ENCODE results near the gene MVB12B.
"Not testable (repeated sequence)": the region's sequence is repeated elsewhere in the genome, so short reads cannot be mapped to it uniquely, and the experiment has no call there.

Gene MVB12B

DNA sequence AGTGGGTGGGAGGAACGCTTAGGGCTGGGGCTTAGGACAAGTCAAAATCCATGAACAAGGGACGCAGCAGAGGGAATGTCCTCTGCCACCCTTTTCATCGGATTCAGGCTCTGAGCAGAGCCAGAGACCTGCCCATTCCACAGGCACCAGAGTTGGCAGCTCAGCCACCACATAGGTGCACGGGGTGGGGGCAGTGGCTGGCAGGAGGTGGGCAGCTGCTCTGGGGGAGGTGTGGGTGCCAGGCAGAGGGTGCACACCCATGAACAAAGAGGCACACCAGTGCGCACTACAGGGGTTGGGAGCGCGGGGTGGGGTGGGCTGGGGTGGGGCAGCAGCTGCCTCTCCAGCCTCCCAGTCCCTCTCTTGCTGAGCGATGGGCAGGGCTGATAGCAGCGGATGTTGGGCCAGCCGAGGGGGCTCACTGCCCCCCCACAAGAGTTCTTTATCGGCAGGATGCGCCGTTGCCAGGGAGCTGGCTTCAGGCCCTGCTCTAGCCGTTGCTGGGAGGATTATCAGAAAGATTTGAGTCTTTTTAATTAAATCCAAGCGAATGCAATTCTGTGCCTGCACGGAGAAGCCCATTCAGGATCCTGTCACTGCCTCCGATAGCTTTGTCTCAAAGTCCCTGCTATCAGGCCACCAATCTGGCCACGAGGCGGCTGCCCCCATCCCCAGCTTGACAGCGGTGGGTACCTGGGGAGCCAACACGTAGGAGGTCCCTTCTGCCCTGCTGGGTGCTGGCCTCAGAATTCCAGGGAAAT lies 222.8 kb downstream of the MVB12B start:
- DNase-seq, result no peak

GRCh38 chr9:126550891-126551351 lies 224.3 kb downstream of the MVB12B start:
- DNase-seq, result no peak

GRCh38 chr9:126551812-126552211 lies 225.2 kb downstream of the MVB12B start:
- no peak for DNase-seq

GRCh38 chr9:126554292-126554691 lies 227.7 kb downstream of the MVB12B start:
- no peak for DNase-seq

DNA sequence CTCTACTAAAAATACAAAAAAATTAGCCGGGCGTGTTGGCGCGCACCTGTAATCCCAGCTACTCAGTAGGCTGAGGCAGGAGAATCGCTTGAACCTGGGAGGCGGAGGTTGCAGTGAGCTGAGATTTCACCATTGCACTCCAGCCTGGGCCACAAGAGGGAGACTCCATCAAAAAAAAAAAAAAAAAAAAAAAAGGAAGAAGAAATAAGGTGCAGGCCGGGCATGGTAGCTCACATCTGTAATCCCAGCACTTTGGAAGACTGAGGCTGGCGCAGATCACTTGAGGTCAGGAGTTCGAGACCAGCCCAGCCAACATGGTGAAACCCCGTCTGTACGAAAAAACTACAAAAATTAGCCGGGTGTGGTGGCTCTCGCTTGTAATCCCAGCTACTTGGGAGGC lies 228.8 kb downstream of the MVB12B start:
- not testable (repeated sequence) for DNase-seq
